Activated CD8-positive, alpha-beta memory T cell treated with anti-CD3 and anti-CD28 coated beads, Interleukin-2, amount 50 U/mL, for 48 hours (primary cell): Measurements from ENCODE around the gene JADE2.
"Not testable (repeated sequence)": the region's sequence is repeated elsewhere in the genome, so short reads cannot be mapped to it uniquely, and the experiment has no call there.

Experiments
- DNase-seq: peaks from one replicate; pipeline ENCODE4 v3.0.0-alpha.2; 2020

Gene JADE2

GRCh38 chr5:134554319-134555222 is 29.1 kb downstream of the JADE2 start:
- DNase-seq = peak; percentile 63

- DNase-seq = peak; percentile 70
These were observed 29.9 kb downstream of the JADE2 start for GRCh38 chr5:134555223-134555889.

- peak; percentile 89 for DNase-seq
These were observed 30.4 kb downstream of the JADE2 start for GRCh38 chr5:134555890-134556311.

GRCh38 chr5:134556588-134556987 is 31.1 kb downstream of the JADE2 start:
- DNase-seq = not testable (repeated sequence)

- DNase-seq = no peak
These were observed 31.5 kb downstream of the JADE2 start for GRCh38 chr5:134556994-134557393.

- no peak for DNase-seq
These were observed 34.2 kb downstream of the JADE2 start for GRCh38 chr5:134559672-134560071.

- DNase-seq = no peak
These were observed 35.2 kb downstream of the JADE2 start for GRCh38 chr5:134560698-134561097.

- no peak for DNase-seq
These were observed 36.4 kb downstream of the JADE2 start for GRCh38 chr5:134561871-134562296.

- no peak for DNase-seq
These were observed 37.8 kb downstream of the JADE2 start for GRCh38 chr5:134563221-134563620.

GRCh38 chr5:134563962-134564361 is 38.5 kb downstream of the JADE2 start:
- DNase-seq = no peak

- no peak for DNase-seq
These were observed 38.9 kb downstream of the JADE2 start for GRCh38 chr5:134564396-134564795.

- DNase-seq = no peak
These were observed 40.6 kb downstream of the JADE2 start for GRCh38 chr5:134565791-134566740.

- DNase-seq = no peak
These were observed 41.3 kb downstream of the JADE2 start for GRCh38 chr5:134566741-134567221.

GRCh38 chr5:134567641-134568336 is 42.3 kb downstream of the JADE2 start:
- no peak for DNase-seq

GRCh38 chr5:134568337-134568700 is 42.8 kb downstream of the JADE2 start:
- DNase-seq = no peak

GRCh38 chr5:134568761-134569695 is 43.6 kb downstream of the JADE2 start:
- DNase-seq = no peak

GRCh38 chr5:134569758-134570364 is 44.4 kb downstream of the JADE2 start:
- no peak for DNase-seq

- no peak for DNase-seq
These were observed 44.9 kb downstream of the JADE2 start for GRCh38 chr5:134570365-134570758.

GRCh38 chr5:134570886-134571285 is 45.4 kb downstream of the JADE2 start:
- no peak for DNase-seq

GRCh38 chr5:134571693-134572405 is 46.4 kb downstream of the JADE2 start:
- no peak for DNase-seq
